ENCODE data around the gene LAMA5. TPM values are rescaled to one million over a fixed set of nuclear protein-coding genes. Genes with fewer than 3 reads are reported as not detected.

LAMA5 gene
- total RNA-seq, 6 experiments from 2014 or later = 30.3 to 80.8 (median 47.1) TPM

GRCh38 chr20:62280303-62280702 lies 86.8 kb downstream of the LAMA5 start:
- Histone ChIP-seq H3K9me3 (no peaks in the 10 kb centered on the region), H3K27ac (no peak overlapping the region), H3K36me3 (peaks cover 0 to 50% (median 21%) of the 10 kb centered on the region in 4 donors), H3K4me3 (no peak overlapping the region), H3K27me3 (no peaks in the 10 kb centered on the region), H3K4me1 (peaks cover 0 to 2% (median 0%) of the 10 kb centered on the region in 4 donors)
- ATAC-seq (no peak), DNase-seq (no peak)
- WGBS (ENCODE audit: insufficient coverage, low coverage, low lambda C conversion rate, missing lambda C conversion rate) = 93% methylated on average over 3 of the region's 4 CpGs
- intact Hi-C loops (cut with DNase I) = no loop called here
- TF ChIP-seq CTCF (IDR thresholded peaks at IDR 0.05) (no peak), POLR2A (IDR thresholded peaks at IDR 0.05) (no peak)

- WGBS (ENCODE audit: insufficient coverage, low coverage, low lambda C conversion rate, missing lambda C conversion rate) = 83% methylated on average over 6 of the region's 13 CpGs
- no peak overlapping the region for H3K4me3 ChIP-seq
- no peaks in the 10 kb centered on the region for H3K4me1 ChIP-seq
- no peak for TF ChIP-seq CTCF (IDR thresholded peaks at IDR 0.05)
- no peak for TF ChIP-seq POLR2A (IDR thresholded peaks at IDR 0.05)
- no peak for ATAC-seq
- H3K9me3 ChIP-seq = no peaks in the 10 kb centered on the region
- DNase-seq = no peak
- no peaks in the 10 kb centered on the region for H3K27me3 ChIP-seq
- H3K36me3 ChIP-seq = peaks cover 0 to 58% (median 32%) of the 10 kb centered on the region in 4 donors
- no peak overlapping the region for H3K27ac ChIP-seq
- intact Hi-C loops (cut with DNase I) = no loop called here
Observed at GRCh38 chr20:62277253-62277652, 89.9 kb downstream of the LAMA5 start.

- Histone ChIP-seq H3K27me3 (no peaks in the 10 kb centered on the region), H3K4me1 (no peaks in the 10 kb centered on the region), H3K27ac (no peak overlapping the region), H3K36me3 (peaks cover 0 to 52% (median 28%) of the 10 kb centered on the region in 4 donors), H3K4me3 (no peak overlapping the region), H3K9me3 (no peaks in the 10 kb centered on the region)
- ATAC-seq = no peak
- WGBS (ENCODE audit: insufficient coverage, low coverage, low lambda C conversion rate, missing lambda C conversion rate) = 67% methylated on average over 4 of the region's 6 CpGs
- DNase-seq = no peak
- intact Hi-C loops (cut with DNase I) = no loop called here
- TF ChIP-seq CTCF (IDR thresholded peaks at IDR 0.05) (no peak), POLR2A (IDR thresholded peaks at IDR 0.05) (no peak)
Observed at GRCh38 chr20:62276439-62276838, 90.7 kb downstream of the LAMA5 start.

- Histone ChIP-seq H3K9me3 (no peaks in the 10 kb centered on the region), H3K4me1 (no peaks in the 10 kb centered on the region), H3K4me3 (no peak overlapping the region), H3K27ac (no peak overlapping the region), H3K36me3 (peaks cover 0 to 40% (median 19%) of the 10 kb centered on the region in 4 donors), H3K27me3 (no peaks in the 10 kb centered on the region)
- no peak for ATAC-seq
- WGBS (ENCODE audit: insufficient coverage, low coverage, low lambda C conversion rate, missing lambda C conversion rate) = 88% methylated on average over 7 of the region's 10 CpGs
- no peak for DNase-seq
- intact Hi-C loops (cut with DNase I) = no loop called here
- TF ChIP-seq CTCF (IDR thresholded peaks at IDR 0.05) (no peak), POLR2A (IDR thresholded peaks at IDR 0.05) (no peak)
Observed at GRCh38 chr20:62275219-62275618, 91.9 kb downstream of the LAMA5 start.

Measured in right lobe of liver (tissue), 6 donors.